IMR-90 (cell line): ENCODE measurements around the gene RAB3C.

Experiments
- BHLHE40 ChIP-seq: fragments of 150-350 bp; IDR thresholded peaks from 2 replicates; pipeline ENCODE4 v1.6.1; 2016; ENCODE audit warnings: mild to moderate bottlenecking, low read depth, low read length
- CEBPB ChIP-seq: IDR thresholded peaks from 2 replicates; pipeline ENCODE4 v1.6.1; 2012; ENCODE audit warnings: low read depth, low read length, improper control_type of control experiment
- CTCF ChIP-seq: conservative IDR thresholded peaks from 2 replicates; pipeline ENCODE4 v1.5.1; 2012; ENCODE audit warnings: mild to moderate bottlenecking, low read depth, low read length, improper control_type of control experiment
- FOS ChIP-seq: fragments of 150-350 bp; IDR thresholded peaks from 2 replicates; pipeline ENCODE4 v1.6.1; 2016; ENCODE audit warnings: low read depth, low read length
- MAFK ChIP-seq: IDR thresholded peaks from 2 replicates; pipeline ENCODE4 v1.6.1; 2012; ENCODE audit warnings: low read depth, low read length, improper control_type of control experiment
- MXI1 ChIP-seq: IDR thresholded peaks from 2 replicates; pipeline ENCODE4 v1.6.1; 2012; ENCODE audit warnings: low read depth, mild to moderate bottlenecking, low read length, moderate library complexity, borderline replicate concordance
- NFE2L2 ChIP-seq: fragments of 150-350 bp; IDR thresholded peaks from 2 replicates; pipeline ENCODE4 v1.6.1; 2016; ENCODE audit warnings: low read depth, mild to moderate bottlenecking, low read length
- POLR2A ChIP-seq: IDR thresholded peaks from 2 replicates; pipeline ENCODE4 v1.6.1; 2012; ENCODE audit warnings: mild to moderate bottlenecking, low read depth, low read length
- RAD21 ChIP-seq: IDR thresholded peaks from 2 replicates; pipeline ENCODE4 v1.6.1; 2012; ENCODE audit warnings: low read length, improper control_type of control experiment
- RCOR1 ChIP-seq: IDR thresholded peaks from 2 replicates; pipeline ENCODE4 v1.6.1; 2012; ENCODE audit warnings: mild to moderate bottlenecking, low read length, improper control_type of control experiment; ENCODE audit not compliant: insufficient replicate concordance
- RFX5 ChIP-seq: IDR thresholded peaks from 2 replicates; pipeline ENCODE4 v1.8.0; 2012; ENCODE audit warnings: low read depth, mild to moderate bottlenecking, low read length, moderate library complexity
- SMC3 ChIP-seq: fragments of 150-350 bp; IDR thresholded peaks from 2 replicates; pipeline ENCODE4 v1.6.1; 2016; ENCODE audit warnings: low read depth, mild to moderate bottlenecking, antibody characterized with exemption, low read length, moderate library complexity
- TF ChIP-seq, protein P1 (sequence below): fragments of 150-350 bp; IDR thresholded peaks from 2 replicates; pipeline ENCODE4 v1.6.1; 2017; ENCODE audit warnings: mild to moderate bottlenecking, antibody characterized with exemption, low read length, low read depth

DNA sequence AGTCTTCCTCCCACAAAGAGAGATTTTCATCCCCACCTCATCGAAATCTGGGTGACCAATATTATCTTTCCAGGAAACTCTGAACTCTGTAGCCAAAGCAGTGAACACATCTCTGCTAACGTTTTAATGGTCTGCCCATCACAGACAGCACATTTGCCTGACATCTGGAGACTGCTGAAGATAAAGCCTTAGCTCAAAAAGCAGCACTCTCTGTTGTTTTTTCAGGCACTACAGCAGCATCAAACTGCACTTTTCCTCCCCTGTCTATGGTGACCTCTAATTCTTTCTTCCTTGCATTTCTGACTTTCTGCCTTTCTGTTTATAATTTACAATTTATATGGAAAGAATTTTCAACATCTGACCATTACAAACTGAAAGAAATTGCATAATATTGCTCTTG is 66.8 kb downstream of the RAB3C start:
- TF ChIP-seq, protein P1, sequence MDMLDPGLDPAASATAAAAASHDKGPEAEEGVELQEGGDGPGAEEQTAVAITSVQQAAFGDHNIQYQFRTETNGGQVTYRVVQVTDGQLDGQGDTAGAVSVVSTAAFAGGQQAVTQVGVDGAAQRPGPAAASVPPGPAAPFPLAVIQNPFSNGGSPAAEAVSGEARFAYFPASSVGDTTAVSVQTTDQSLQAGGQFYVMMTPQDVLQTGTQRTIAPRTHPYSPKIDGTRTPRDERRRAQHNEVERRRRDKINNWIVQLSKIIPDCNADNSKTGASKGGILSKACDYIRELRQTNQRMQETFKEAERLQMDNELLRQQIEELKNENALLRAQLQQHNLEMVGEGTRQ: no peak
- TF ChIP-seq CTCF: no peak
- TF ChIP-seq POLR2A: no peak
- no peak for TF ChIP-seq NFE2L2
- no peak for TF ChIP-seq RAD21
- TF ChIP-seq CEBPB: no peak
- no peak for TF ChIP-seq RCOR1
- no peak for TF ChIP-seq SMC3
- no peak for TF ChIP-seq BHLHE40
- TF ChIP-seq RFX5: no peak
- no peak for TF ChIP-seq MAFK
- no peak for TF ChIP-seq FOS
- TF ChIP-seq MXI1: no peak
